ENCODE data around the gene HOXB3. TPM values are rescaled to one million over a fixed set of nuclear protein-coding genes. Genes with fewer than 3 reads are reported as not detected.

Gene HOXB3
- total and polyA plus RNA-seq, 2 of the 4 experiments (the other 2 are of a cell fraction): 6.3 to 59.6 TPM

DNA sequence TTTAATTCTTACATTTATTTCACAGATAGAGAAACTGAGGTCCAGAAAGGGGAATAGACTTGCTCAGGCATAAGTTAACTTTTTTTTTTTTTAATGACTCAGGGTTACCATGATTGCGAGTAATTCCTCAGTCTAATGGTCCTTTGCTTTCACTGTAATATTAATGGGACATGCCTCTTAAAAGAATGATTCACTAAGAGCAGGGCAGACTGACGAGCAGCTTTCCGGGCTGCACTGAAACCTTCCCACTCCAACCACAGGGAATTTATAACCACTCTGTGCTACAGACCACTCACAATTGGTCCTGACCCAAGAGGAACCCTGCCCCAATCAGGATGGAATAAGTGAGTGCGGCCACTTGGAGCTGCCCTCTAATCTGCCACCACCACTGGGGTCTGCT, 50.9 kb downstream of the HOXB3 start (continued):
- TF ChIP-seq BHLHE40 (IDR thresholded peaks at IDR 0.05; ENCODE audit: low read depth, low read length): no peak
- TF ChIP-seq POLR2A (IDR thresholded peaks at IDR 0.05; ENCODE audit: low read depth, low read length): peak; percentile 55; the same call in 1 of the 2 replicates

DNA sequence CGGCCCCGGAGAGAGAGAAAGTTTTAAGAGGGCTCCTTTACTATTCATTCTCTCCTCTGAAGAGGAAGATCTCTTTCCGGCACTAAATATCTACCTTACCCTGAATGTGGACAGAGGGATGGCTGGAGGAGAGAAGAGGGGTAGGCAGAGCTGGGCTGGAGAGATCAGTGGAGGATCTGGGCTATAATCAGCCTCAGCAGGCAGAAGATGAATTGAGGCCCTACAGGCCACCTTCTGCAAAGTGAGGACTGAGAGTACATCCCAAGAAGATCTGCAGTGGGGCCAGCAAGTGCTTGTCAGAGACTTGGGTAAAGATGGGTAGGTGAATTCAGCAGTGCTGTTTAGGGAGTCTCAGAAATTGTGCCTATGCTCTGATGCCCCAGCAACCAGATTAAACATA, 52.7 kb downstream of the HOXB3 start:
- in situ Hi-C loops (cut with MboI; ENCODE audit: low sequenced_read_pairs): loop anchor here (5.0 kb wide), 1 partner anchor 45 kb away; no protein-coding TSS in a partner anchor

More for the DNA sequence above, 52.7 kb downstream of the HOXB3 start:
- Histone ChIP-seq H2BK15ac (ENCODE audit: low read depth, low read length) (peak overlapping the region; percentile 68; the same call in 1 of the 3 replicates), H3K9me1 (ENCODE audit: insufficient read depth, low read length) (peaks cover 7% of the 10 kb centered on the region), H4K5ac (ENCODE audit: low read depth, low read length) (no peak overlapping the region), H3K79me1 (ENCODE audit: low read depth in 1 of 2, low read length in 2 of 2) (peaks cover 0 to 23% of the 10 kb centered on the region in 2 experiments; a peak in 2 of 4 replicates), H2AK9ac (replicated peaks; ENCODE audit: low read depth, low read length, poor library complexity) (peak overlapping the region; percentile 83), H3K4me2 (ENCODE audit: low read depth, low read length) (no peak overlapping the region), H3K9me3 (ENCODE audit: control insufficient read depth, insufficient read depth, low read length) (no peaks in the 10 kb centered on the region), H3K27me3 (ENCODE audit: control insufficient read depth, insufficient read depth, low read length) (peaks cover 3% of the 10 kb centered on the region; the same call in 1 of the 2 replicates), H2BK120ac (ENCODE audit: low read depth, low read length) (peak overlapping the region; percentile 68), H3K27ac (ENCODE audit: insufficient read depth, low read length) (no peak overlapping the region), H3K18ac (ENCODE audit: low read depth, low read length) (no peak overlapping the region), H2BK20ac (ENCODE audit: low read depth, low read length) (peak overlapping the region; percentile 69), H3K23ac (ENCODE audit: low read depth, low read length) (peak overlapping the region; percentile 13; the same call in 1 of the 2 replicates), H3K36me3 (ENCODE audit: control insufficient read depth, insufficient read depth, low read length) (peaks cover 10% of the 10 kb centered on the region), H3K4ac (ENCODE audit: low read depth, low read length) (peak overlapping the region; percentile 84), H3K56ac (ENCODE audit: extremely low read depth, insufficient read depth, low read length) (no peak overlapping the region), H2AK5ac (ENCODE audit: low read depth, low read length) (peak overlapping the region; percentile 70), H3K9ac (ENCODE audit: low read depth, low read length) (no peak overlapping the region), H2AFZ (replicated peaks; ENCODE audit: low read length, poor library complexity) (peak overlapping the region; percentile 34), H4K20me1 (ENCODE audit: insufficient read depth, low read length) (no peaks in the 10 kb centered on the region), H2BK5ac (ENCODE audit: low read depth, low read length, poor library complexity, severe bottlenecking) (no peak overlapping the region), H4K91ac (ENCODE audit: insufficient read depth, low read depth, low read length) (peak overlapping the region; percentile 58; the same call in 1 of the 2 replicates), H4K8ac (ENCODE audit: low read depth in 2 of 2, low read length in 2 of 2) (peak overlapping the region in 1 of 2 experiments; percentile 57; a peak in 1 of 4 replicates), H3K4me1 (ENCODE audit: control insufficient read depth, insufficient read depth, low read length) (peaks cover 14% of the 10 kb centered on the region), H3K14ac (replicated peaks; ENCODE audit: low read depth, low read length) (0 out of 2 replicates have a peak overlapping the region, but pooled peaks have one; percentile 37), H3K4me3 (ENCODE audit: insufficient read depth, low read depth, low read length) (no peak overlapping the region)
- CTCF ChIA-PET: no interaction called here
- no peak for ATAC-seq (ENCODE audit: low read depth)
- intact Hi-C loops (cut with micrococcal nuclease) (no loop called here), dilution Hi-C loops (cut with HindIII; ENCODE audit: low sequenced_read_pairs, unreplicated experiment) (no loop called here)
- POLR2A ChIA-PET (ENCODE audit: unreplicated experiment): no interaction called here
- no CpG with 5 or more reads among the region's 3 CpGs for WGBS, 2 experiments (ENCODE audit: extremely low coverage in 2 of 2, insufficient read length in 1 of 2)
- TF ChIP-seq CEBPB (IDR thresholded peaks at IDR 0.05; ENCODE audit: low read depth, low read length) (no peak), POLR2A (IDR thresholded peaks at IDR 0.05; ENCODE audit: low read depth, low read length) (no peak), CHD1 (IDR thresholded peaks at IDR 0.05; ENCODE audit: low read depth, low read length) (no peak), MAZ (IDR thresholded peaks at IDR 0.05; ENCODE audit: borderline replicate concordance, low read depth, low read length) (no peak), RCOR1 (IDR thresholded peaks at IDR 0.05; ENCODE audit: insufficient replicate concordance, low read length) (no peak), MAFK (IDR thresholded peaks at IDR 0.05; ENCODE audit: low read depth, low read length) (no peak), MXI1 (IDR thresholded peaks at IDR 0.05; ENCODE audit: borderline replicate concordance, low read depth, low read length) (no peak), SMC3 (IDR thresholded peaks at IDR 0.05; ENCODE audit: low read depth, low read length) (no peak), RAD21 (IDR thresholded peaks at IDR 0.05; ENCODE audit: low read length) (no peak)
- TF ChIP-seq, protein P1, sequence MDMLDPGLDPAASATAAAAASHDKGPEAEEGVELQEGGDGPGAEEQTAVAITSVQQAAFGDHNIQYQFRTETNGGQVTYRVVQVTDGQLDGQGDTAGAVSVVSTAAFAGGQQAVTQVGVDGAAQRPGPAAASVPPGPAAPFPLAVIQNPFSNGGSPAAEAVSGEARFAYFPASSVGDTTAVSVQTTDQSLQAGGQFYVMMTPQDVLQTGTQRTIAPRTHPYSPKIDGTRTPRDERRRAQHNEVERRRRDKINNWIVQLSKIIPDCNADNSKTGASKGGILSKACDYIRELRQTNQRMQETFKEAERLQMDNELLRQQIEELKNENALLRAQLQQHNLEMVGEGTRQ (IDR thresholded peaks at IDR 0.05; ENCODE audit: low read depth, low read length): no peak
- TF ChIP-seq, protein P2, sequence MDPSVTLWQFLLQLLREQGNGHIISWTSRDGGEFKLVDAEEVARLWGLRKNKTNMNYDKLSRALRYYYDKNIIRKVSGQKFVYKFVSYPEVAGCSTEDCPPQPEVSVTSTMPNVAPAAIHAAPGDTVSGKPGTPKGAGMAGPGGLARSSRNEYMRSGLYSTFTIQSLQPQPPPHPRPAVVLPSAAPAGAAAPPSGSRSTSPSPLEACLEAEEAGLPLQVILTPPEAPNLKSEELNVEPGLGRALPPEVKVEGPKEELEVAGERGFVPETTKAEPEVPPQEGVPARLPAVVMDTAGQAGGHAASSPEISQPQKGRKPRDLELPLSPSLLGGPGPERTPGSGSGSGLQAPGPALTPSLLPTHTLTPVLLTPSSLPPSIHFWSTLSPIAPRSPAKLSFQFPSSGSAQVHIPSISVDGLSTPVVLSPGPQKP (IDR thresholded peaks at IDR 0.05; ENCODE audit: borderline replicate concordance, low read depth, low read length): no peak
- BruUV-seq (replicated peaks): no TSS peak
- DNase-seq: no peak
